ENCODE measurements around the gene ZNF681. TPM values are rescaled to one million over a fixed set of nuclear protein-coding genes. Genes with fewer than 3 reads are reported as not detected.
"Not testable (repeated sequence)": the region's sequence is repeated elsewhere in the genome, so short reads cannot be mapped to it uniquely, and the experiment has no call there.

ZNF681 gene
- total RNA-seq, 1 donor from 2014 or later = 0.30 TPM

- intact Hi-C loops (cut with micrococcal nuclease) = no loop called here
- DNase-seq = no peak
- ATAC-seq = no peak
Observed at GRCh38 chr19:23716792-23717191, 41.9 kb downstream of the ZNF681 start.

- DNase-seq = no peak
- ATAC-seq = no peak
- intact Hi-C loops (cut with micrococcal nuclease) = no loop called here
Observed at GRCh38 chr19:23709347-23709746, 49.3 kb downstream of the ZNF681 start.

GRCh38 chr19:23706657-23707056, 52.0 kb downstream of the ZNF681 start:
- ATAC-seq = no peak
- intact Hi-C loops (cut with micrococcal nuclease) = no loop called here
- no peak for DNase-seq

GRCh38 chr19:23699521-23699860, 59.2 kb downstream of the ZNF681 start:
- ATAC-seq (peak; percentile 24), DNase-seq (no peak)
- intact Hi-C loops (cut with micrococcal nuclease) = no loop called here

GRCh38 chr19:23698711-23699520, 59.8 kb downstream of the ZNF681 start:
- intact Hi-C loops (cut with micrococcal nuclease) = no loop called here
- DNase-seq = no peak
- no peak for ATAC-seq

GRCh38 chr19:23692937-23693336, 65.8 kb downstream of the ZNF681 start:
- ATAC-seq; DNase-seq; intact Hi-C loops (cut with micrococcal nuclease): not testable (repeated sequence)

Other genes with a start within 250 kb of the ZNF681 start
- gene ZNF675, start 71.7 kb downstream of the ZNF681 start, total RNA-seq = 4.2 TPM
- not detected for gene ZNF726, start 156.0 kb upstream of the ZNF681 start, total RNA-seq